A549 (cell line): ENCODE results near the gene HIVEP3. TPM values are rescaled to one million over a fixed set of nuclear protein-coding genes. Genes with fewer than 3 reads are reported as not detected.

Experiments
- ATAC-seq, 2 experiments: fragments of 200-7000 bp in 1 of 2; fragments of >200 bp in 1 of 2; cut with Nextera tagmentation in 1 of 2; cut with Tn5 transposase in 1 of 2; 3 replicates each; pipeline versions ENCODE4 v1.8.0 to v1.9.1; 2018 to 2020; ENCODE audit warnings: mild to moderate bottlenecking in 1 of 2, moderate library complexity in 1 of 2
- CTCF ChIA-PET: fragments of 300-600 bp; sonication (Branson Sonifier 250); formaldehyde crosslinking; extraction: SDS; loops from one replicate; lab custom pipeline; 2021; ENCODE audit warnings: antibody characterized with exemption, inconsistent platforms; lab: Yijun Ruan, JAX
- POLR2A ChIA-PET: fragments of 350-600 bp; formaldehyde crosslinking; extraction: SDS; loops from one replicate; lab custom pipeline; 2021; ENCODE audit warnings: antibody characterized with exemption, inconsistent platforms; lab: Yijun Ruan, JAX
- DNase-seq, 2 experiments: peaks; one replicate each; pipeline versions ENCODE4 v3.0.0 to v3.0.0-alpha.2; 2011 to 2016; ENCODE audit warnings: low read depth in 1 of 2, low spot score in 1 of 2
- FAIRE-seq: peaks from 2 replicates; lab custom pipeline; 2011; peaks lifted over from hg19 to GRCh38; lab: Jason Lieb, UNC
- H3K27ac ChIP-seq, 2 experiments: fragments of >200 bp; sonication (Bioruptor Twin); formaldehyde crosslinking; 3 replicates each; pipeline ENCODE4 v1.5.1; 2016 to 2017
- H3K4me1 ChIP-seq: fragments of >200 bp; sonication (Bioruptor Twin); formaldehyde crosslinking; 3 replicates; pipeline ENCODE4 v1.6.1; 2016
- H3K4me2 ChIP-seq: fragments of >200 bp; sonication (Bioruptor Twin); formaldehyde crosslinking; 3 replicates; pipeline ENCODE4 v1.6.1; 2016
- H3K4me3 ChIP-seq: fragments of >200 bp; sonication (Bioruptor Twin); formaldehyde crosslinking; 3 replicates; pipeline ENCODE4 v1.5.1; 2016
- H3K9me3 ChIP-seq: fragments of >200 bp; sonication (Bioruptor Twin); formaldehyde crosslinking; 3 replicates; pipeline ENCODE4 v1.6.1; 2016
- HES2 ChIP-seq: fragments of >200 bp; sonication (Bioruptor Twin); formaldehyde crosslinking; IDR thresholded peaks from 2 replicates; pipeline ENCODE4 v1.6.1; 2016
- JUN ChIP-seq, 2 experiments: fragments of >200 bp; sonication (Bioruptor Twin); formaldehyde crosslinking; IDR thresholded peaks; 2 replicates in 1 of 2; 3 replicates in 1 of 2; pipeline ENCODE4 v1.6.1; 2016 to 2017
- JUNB ChIP-seq: fragments of >200 bp; sonication (Bioruptor Twin); formaldehyde crosslinking; IDR thresholded peaks from 2 replicates; pipeline ENCODE4 v1.6.1; 2016
- MAFK ChIP-seq: fragments of 450-650 bp; IDR thresholded peaks from 2 replicates; pipeline ENCODE4 v1.6.1; 2014; ENCODE audit not compliant: partially characterized antibody
- PHF8 ChIP-seq: fragments of 200-600 bp; sonication (generic); IDR thresholded peaks from 2 replicates; pipeline ENCODE4 v1.6.1; 2016; ENCODE audit warnings: low read depth, mild to moderate bottlenecking, antibody characterized with exemption, moderate library complexity, borderline replicate concordance
- TFCP2L1 ChIP-seq: fragments of 250-450 bp; sonication (Bioruptor Pico); IDR thresholded peaks from 2 replicates; pipeline ENCODE4 v1.5.0; 2021; ENCODE audit warnings: mild to moderate bottlenecking
- WGBS: methylation state at CpG from one replicate; pipeline ENCODE4 v1.1.6; 2017; ENCODE audit errors: missing lambda C conversion rate; 5-methylcytosine and 5-hydroxymethylcytosine counted together
- polyA plus RNA-seq, 4 experiments: library from polyadenylated mRNA; depleted of rRNA in 3 of 4; stranded (reverse); fragments of >200 nt; fragmentation: RNase III in 1 of 4; extraction: RNeasy Plus Mini Kit Qiagen cat#74134 plus additional on column Dnase treatment in 1 of 4; gene quantifications; 2 replicates in 3 of 4; 3 replicates in 1 of 4; pipeline ENCODE4 v1.2.3, GENCODE V29; 2011 to 2017
- TF ChIP-seq, protein P1 (sequence below): fragments of >200 bp; sonication (Bioruptor Twin); formaldehyde crosslinking; IDR thresholded peaks from 3 replicates; pipeline ENCODE4 v1.5.1; 2016
- TF ChIP-seq, protein P2 (sequence below): fragments of 200-600 bp; sonication (generic); IDR thresholded peaks from 2 replicates; pipeline ENCODE4 v1.6.1; 2016; ENCODE audit warnings: antibody characterized with exemption, mild to moderate bottlenecking, moderate library complexity

Gene HIVEP3
- polyA plus RNA-seq, 2 of the 4 experiments (the other 2 are of a cell fraction): 1.5 to 2.0 TPM

DNA sequence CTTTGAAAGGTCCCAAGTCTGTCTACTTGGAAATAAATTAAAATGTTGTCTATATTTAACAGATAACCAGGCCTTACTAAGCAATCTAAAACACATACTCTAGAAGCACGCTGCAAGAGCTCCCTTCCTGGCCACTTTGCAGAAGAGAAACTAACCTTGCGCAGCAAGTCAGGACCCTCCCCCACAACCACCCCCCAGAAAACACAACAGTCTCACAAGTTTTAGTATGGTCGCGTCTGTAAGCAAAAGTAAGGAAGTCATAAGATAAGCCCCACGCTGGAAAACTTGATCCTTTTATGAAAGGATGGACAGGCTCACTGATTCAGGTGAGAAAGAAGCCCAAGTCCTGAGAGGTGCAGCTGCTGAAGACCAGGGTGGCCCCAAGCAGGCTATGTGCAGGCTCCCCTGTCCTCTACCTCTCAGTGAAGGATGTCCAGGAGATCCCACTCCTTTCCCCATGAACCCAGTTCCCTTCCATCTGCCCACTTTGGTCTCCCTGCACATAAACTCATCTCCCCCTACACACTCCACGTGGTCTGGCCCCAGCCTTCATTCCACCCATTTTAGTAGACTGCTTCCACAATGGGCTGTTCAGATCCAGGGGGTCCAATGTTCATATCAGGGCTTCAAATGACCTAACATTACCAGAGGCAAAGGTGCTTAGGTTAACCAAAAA, 23.8 kb downstream of the HIVEP3 start:
- ChIA-PET POLR2A (no interaction called here), CTCF (no interaction called here)
- 91% methylated on average over 5 of the region's 6 CpGs for WGBS
- ATAC-seq (peak; percentile 12 to 31; a peak in 3 of 6 replicates), DNase-seq (no peak), FAIRE-seq (no peak)
- Histone ChIP-seq H3K4me1 (peaks cover 37% of the 10 kb centered on the region), H3K9me3 (no peaks in the 10 kb centered on the region), H3K4me2 (peak overlapping the region; percentile 34; the same call in 2 of the 3 replicates), H3K4me3 (no peak overlapping the region), H3K27ac (peak overlapping the region; percentile 60; a peak in 4 of 6 replicates)
- TF ChIP-seq JUNB: no peak
- TF ChIP-seq MAFK: no peak
- TF ChIP-seq JUN (IDR thresholded peaks at IDR 0.05): no peak

DNA sequence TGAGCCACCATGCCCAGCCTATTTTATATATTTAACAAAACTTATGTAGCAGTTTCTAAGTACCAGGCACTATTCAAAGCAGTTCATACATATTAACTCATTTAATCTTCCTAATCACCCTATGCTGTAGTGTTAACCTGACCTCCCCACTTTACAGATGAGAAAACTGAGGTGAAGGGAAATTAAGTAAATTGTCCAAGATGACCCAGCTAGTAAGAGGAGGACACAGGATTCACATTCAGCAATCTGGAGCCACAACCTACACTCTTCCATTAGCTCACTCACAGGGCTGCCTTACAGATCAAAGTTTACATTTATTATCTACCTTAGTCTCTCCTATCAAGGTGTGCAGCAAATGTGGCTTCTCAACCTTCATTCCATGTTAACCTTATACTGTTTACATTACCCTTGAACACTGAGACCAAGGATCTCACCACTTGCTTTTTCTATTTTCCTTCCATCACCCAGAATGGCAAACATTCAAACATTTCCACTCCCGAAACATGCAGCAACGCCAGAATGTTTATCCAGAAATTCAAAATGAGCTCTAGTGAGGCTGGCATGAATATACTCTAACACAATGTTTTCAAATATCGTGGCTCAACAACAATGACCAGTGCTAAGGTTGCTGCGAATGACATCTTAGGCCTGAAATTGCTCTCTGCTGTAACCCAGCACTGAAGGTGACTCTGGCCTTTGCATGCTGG, 24.5 kb downstream of the HIVEP3 start:
- Histone ChIP-seq H3K4me2 (no peak overlapping the region), H3K27ac (peak overlapping the region in 1 of 2 experiments; percentile 60; a peak in 2 of 6 replicates), H3K4me3 (no peak overlapping the region), H3K9me3 (no peaks in the 10 kb centered on the region), H3K4me1 (peaks cover 35% of the 10 kb centered on the region)
- ChIA-PET CTCF (no interaction called here), POLR2A (no interaction called here)
- no peak for DNase-seq
- no peak for FAIRE-seq
- 53% methylated on average over 4 of the region's 4 CpGs for WGBS
- no peak for TF ChIP-seq TFCP2L1 (CRISPR knock-in tag)
- TF ChIP-seq, protein P1, sequence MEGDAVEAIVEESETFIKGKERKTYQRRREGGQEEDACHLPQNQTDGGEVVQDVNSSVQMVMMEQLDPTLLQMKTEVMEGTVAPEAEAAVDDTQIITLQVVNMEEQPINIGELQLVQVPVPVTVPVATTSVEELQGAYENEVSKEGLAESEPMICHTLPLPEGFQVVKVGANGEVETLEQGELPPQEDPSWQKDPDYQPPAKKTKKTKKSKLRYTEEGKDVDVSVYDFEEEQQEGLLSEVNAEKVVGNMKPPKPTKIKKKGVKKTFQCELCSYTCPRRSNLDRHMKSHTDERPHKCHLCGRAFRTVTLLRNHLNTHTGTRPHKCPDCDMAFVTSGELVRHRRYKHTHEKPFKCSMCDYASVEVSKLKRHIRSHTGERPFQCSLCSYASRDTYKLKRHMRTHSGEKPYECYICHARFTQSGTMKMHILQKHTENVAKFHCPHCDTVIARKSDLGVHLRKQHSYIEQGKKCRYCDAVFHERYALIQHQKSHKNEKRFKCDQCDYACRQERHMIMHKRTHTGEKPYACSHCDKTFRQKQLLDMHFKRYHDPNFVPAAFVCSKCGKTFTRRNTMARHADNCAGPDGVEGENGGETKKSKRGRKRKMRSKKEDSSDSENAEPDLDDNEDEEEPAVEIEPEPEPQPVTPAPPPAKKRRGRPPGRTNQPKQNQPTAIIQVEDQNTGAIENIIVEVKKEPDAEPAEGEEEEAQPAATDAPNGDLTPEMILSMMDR: no peak
- no peak for ATAC-seq

- CTCF ChIA-PET: interaction anchor here (0.7 to 1.5 kb wide), 6 partner anchors 27 to 320 kb away, joined by 3 to 4 read pairs (median 4); no protein-coding TSS in a partner anchor
- Histone ChIP-seq H3K4me2 (peak overlapping the region; percentile 54), H3K4me3 (no peak overlapping the region), H3K27ac (0 out of 6 replicates have a peak overlapping the region, but pooled peaks of 1 of the 2 experiments have one; percentile 9), H3K9me3 (no peaks in the 10 kb centered on the region), H3K4me1 (peaks cover 25% of the 10 kb centered on the region)
- no peak for FAIRE-seq
- 90% methylated on average over 5 of the region's 5 CpGs for whole genome bisulfite sequencing
- peak; percentile 39 for TF ChIP-seq MAFK
- TF ChIP-seq HES2: no peak
- POLR2A ChIA-PET: no interaction called here
- ATAC-seq: no peak
- no peak for DNase-seq
Observed at GRCh38 chr1:41892301-41892781, 26.4 kb downstream of the HIVEP3 start.

DNA sequence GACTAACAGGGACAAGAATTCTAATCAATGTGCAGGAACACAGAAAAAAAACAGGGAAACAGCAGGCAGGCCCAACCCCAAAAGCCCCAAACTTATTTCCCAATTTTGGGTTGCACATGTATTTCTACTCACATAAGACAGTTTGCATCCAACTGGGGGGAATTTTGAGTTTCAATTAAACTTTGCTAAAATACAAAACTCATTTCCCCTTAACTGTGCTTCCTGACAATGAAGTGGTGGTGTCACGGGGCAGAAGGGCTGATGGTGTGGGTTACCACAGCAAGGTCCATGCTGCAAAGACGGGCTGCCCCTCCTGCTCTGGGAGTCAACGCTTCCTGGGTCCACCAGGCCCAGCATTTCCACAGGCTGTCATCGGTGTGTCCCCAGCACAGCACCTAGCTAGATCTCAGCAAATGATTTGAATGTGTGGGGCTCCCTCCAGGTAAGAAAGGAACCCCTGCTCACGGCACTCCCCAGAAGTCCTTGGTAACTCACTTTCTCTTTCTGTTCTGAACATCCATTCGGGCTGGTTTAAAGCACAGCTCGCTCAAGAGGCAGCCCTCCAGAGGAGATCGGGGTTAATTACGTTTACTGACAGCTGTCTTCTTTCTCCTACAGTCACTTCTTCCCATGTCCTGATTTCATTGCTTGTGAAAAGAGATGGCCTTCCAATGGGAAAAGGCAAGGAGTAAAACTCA, 27.4 kb downstream of the HIVEP3 start:
- Histone ChIP-seq H3K27ac (peak overlapping the region; percentile 40 to 54; a peak in 3 of 6 replicates), H3K4me2 (peak overlapping the region; percentile 54), H3K9me3 (no peaks in the 10 kb centered on the region), H3K4me1 (peaks cover 25% of the 10 kb centered on the region), H3K4me3 (no peak overlapping the region)
- CTCF ChIA-PET: interaction anchor here (0.8 to 1.5 kb wide), 5 partner anchors 26 to 80 kb away, joined by 3 to 4 read pairs (median 4); no protein-coding TSS in a partner anchor
- 81% methylated on average over 9 of the region's 9 CpGs for WGBS
- FAIRE-seq: no peak
- DNase-seq: no peak
- TF ChIP-seq PHF8: no peak
- TF ChIP-seq, protein P2, sequence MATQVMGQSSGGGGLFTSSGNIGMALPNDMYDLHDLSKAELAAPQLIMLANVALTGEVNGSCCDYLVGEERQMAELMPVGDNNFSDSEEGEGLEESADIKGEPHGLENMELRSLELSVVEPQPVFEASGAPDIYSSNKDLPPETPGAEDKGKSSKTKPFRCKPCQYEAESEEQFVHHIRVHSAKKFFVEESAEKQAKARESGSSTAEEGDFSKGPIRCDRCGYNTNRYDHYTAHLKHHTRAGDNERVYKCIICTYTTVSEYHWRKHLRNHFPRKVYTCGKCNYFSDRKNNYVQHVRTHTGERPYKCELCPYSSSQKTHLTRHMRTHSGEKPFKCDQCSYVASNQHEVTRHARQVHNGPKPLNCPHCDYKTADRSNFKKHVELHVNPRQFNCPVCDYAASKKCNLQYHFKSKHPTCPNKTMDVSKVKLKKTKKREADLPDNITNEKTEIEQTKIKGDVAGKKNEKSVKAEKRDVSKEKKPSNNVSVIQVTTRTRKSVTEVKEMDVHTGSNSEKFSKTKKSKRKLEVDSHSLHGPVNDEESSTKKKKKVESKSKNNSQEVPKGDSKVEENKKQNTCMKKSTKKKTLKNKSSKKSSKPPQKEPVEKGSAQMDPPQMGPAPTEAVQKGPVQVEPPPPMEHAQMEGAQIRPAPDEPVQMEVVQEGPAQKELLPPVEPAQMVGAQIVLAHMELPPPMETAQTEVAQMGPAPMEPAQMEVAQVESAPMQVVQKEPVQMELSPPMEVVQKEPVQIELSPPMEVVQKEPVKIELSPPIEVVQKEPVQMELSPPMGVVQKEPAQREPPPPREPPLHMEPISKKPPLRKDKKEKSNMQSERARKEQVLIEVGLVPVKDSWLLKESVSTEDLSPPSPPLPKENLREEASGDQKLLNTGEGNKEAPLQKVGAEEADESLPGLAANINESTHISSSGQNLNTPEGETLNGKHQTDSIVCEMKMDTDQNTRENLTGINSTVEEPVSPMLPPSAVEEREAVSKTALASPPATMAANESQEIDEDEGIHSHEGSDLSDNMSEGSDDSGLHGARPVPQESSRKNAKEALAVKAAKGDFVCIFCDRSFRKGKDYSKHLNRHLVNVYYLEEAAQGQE: no peak
- TF ChIP-seq, all 56 proteins: peak for 0
- POLR2A ChIA-PET: interaction anchor here (0.8 kb wide), 1 partner anchor 29 kb away, joined by 3 read pairs; no protein-coding TSS in a partner anchor
- ATAC-seq: peak; percentile 44 to 71; a peak in 4 of 6 replicates
